Stimulated activated CD8-positive, alpha-beta memory T cell treated with anti-CD3 and anti-CD28 coated beads, Interleukin-12 subunit alpha, Interleukin-12 subunit beta, amount 100 ng/mL, for 24 hours (primary cell): Measurements from ENCODE around the gene SMYD3.
A peak's percentile ranks its signal among the peaks of the same experiment; 100 is the strongest.

Experiments
- DNase-seq: peaks from one replicate; pipeline ENCODE4 v3.0.0-alpha.2; 2020; ENCODE audit errors: extremely low read depth

SMYD3 gene

DNA sequence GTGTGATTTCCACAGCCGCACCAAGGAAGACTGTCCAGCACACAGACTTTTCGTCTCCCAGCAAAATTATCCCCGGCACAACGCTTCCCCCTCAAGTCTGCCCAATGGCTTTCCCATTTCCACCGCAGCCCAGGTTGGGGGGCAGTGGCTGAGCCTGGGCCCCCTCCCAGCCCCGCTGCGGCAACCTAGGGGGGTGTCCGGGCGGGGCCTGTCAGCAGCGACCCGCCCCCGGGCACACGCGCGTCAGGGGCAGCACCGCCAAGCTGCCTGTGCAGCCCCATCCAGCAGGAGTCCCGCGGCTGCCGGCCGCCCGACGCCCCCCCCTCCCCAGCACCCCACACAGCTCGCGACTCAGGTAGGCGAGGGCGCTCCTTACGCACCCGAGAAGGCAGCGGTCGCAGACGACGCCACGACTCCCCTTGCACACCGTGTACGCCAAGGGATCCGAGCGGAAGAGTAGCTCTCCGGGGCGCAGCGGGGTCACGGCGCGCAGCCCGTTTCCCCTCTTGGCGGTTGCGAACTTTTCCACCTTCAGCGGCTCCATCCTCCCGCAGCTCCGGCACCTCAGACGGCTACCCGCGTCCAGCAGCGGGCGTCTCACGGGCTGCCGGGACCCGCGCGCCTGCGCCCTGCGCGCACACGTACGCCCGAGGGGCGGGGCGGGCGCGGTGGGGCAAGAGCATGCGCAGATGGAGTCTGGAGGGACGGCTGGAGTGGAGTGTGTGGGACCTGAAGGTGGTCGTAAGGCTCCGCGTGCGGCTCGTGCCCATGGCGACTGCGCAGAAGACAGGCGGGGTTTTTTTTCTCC lies at the start of gene SMYD3:
Gene SMYD3 (minus strand): TSS at position 606 of the 808 bp plus-strand sequence.
- DNase-seq: peak; percentile 39

DNA sequence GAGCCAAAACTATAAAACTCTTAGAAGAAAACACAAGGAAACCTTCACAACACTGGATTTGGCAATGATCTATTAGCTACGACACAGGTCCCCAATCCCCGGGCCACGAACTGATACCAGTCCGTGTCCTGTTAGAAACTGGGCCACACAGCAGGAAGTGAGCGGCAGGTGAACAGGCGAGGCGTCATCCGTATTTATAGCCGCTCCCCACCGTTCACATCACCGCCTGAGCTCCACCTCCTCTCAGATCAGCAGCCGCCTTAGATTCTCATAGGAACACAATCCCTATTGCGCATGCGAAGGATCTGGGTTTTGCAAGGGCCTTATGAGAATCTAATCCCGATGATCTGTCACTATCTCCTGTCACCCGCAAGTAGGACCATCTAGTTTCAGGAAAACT lies 47.1 kb upstream of the SMYD3 start:
- DNase-seq: no peak

DNA sequence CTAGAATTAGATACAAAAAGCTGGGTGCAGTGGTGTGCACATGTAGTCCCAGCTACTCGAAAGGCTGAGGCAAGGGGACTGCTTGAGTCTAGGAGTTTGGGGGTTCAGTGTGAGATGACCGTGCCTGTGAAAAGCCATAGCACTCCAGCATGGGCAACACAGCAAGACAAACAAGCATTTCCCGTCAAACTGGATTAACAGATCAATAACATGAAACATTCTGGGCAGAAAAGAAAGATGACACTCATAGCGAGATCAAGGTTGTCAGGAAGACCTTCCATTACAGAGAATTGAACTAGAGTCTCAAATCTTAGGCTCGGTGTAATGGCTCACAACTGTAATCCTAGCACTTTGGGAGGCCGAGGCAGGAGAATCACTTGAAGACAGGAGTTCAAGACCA lies 45.0 kb upstream of the SMYD3 start:
- no peak for DNase-seq

DNA sequence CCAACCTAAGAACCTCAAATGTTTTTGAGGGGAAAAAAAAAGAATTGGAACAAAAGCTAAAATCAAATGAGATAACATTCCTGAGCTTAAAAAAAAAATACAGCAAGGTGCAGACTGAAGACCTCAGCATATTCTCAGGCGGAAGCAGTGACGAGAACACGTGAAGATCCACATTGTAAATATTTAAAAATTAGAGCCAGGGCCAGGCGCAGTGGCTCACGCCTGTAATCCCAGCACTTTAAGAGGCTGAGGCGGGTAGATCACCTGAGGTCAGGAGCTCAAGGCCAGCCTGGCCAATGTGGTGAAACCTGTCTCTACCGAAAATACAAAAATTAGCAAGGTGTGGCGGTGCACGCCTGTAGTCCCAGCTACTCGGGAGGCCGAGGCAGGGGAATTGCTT lies 43.3 kb upstream of the SMYD3 start:
- DNase-seq: no peak

DNA sequence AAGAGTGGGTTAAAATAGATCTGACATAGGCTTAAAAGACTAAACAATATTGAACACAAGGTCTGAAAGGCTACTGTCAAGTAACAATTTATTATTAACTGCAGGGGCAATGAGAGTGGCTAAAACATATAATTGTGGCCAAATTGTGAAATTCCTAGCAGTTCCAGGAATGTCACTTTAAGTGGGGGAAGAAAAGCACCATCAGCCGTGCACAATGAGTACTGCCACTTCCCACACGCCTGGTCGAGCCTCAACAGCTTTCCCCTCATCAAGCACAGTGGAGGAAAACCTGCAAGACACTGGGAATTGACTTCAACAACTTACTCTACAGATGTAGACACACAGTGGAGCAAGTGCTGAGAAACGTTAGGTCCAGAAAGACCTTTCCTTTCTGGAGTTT lies 42.6 kb upstream of the SMYD3 start:
- DNase-seq: no peak

DNA sequence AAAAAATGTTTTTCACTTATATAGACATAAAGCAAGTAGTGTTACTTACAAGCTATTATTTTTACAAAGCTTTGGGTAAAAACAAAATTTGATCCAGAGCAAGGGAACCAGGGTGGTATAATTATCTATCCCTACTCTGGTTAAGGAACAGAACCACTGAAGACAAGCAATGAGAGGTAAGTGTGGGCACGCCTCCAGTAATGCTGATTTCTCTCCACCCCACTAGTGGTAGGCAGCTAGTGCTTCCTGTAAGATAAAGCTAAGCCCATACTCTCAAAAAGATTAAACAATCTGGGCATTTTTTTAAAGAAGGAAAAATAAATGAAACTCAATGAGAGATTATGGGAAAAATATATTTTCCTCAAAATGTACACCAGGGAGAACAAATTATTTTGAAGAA lies 36.9 kb upstream of the SMYD3 start:
- no peak for DNase-seq

DNA sequence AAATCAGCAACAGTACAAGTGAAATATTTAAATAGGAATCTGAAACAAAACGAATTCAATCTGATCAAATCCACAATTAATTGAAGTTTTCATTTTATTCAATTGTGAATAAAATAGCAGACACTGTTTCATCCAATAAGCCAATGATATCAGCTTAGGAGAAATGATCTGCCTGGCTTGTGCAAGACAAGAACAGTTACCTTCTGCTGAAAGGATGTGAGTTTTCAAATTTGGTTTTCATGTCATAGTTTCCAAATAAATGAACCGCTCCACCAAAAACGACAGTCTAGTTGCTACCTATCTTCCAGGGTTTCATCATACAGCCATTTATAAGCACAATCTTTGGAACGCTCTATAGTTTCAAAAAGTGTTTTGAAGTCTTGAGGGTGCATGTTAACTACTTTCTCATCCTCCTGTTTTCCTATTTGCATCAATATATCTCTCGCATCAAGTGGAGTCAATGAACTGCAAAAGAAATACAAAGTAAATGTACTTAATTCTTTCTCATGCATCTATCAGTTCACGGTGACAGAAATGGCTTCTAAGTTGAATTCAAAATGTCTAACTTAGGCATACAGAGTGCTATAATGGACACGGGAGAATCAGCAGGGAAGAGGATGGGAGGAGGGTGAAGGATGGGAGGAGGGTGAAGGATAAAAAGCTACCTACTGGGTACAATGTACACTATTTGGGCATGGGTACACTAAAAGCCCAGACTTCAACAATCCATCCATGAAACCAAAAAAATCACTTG lies 33.8 kb upstream of the SMYD3 start:
- DNase-seq: no peak

DNA sequence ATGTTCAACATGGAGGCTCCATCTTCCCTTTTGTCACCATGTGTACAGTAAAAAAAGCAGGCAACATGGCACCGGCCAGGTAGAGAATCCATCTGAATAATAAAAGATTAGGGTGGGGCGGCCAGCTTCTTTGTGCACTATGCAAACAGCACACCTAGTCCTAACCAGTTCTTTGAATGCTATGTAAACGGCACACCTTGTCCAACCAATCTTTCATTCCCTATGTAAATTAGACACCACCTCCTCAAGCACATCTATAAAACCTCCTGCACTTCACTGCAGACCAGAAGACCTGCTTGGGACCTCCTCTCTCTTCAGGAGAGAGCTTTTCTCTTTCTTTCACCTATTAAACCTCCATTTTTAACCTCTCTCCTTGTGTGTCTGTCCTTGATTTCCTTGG lies 30.8 kb upstream of the SMYD3 start:
- no peak for DNase-seq

DNA sequence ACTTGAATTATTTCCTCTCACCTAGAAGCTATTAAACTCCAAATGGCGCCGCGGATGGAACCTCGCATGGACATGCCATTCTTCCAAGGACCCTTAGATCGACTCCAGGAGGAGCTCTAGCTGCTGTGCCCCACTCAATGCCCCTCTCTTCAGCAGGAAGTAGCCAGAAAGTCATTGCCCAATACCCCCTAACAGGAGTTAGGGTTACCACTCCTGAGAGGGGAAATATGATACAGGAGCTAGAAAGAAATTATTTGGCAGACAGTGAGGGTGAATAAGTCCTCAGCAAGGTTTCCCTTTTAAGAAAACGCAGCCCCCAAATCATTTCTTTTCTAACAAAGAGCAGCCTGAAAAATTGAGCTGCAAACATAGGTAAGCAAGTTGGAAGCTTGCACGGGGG lies 30.4 kb upstream of the SMYD3 start:
- DNase-seq: no peak

DNA sequence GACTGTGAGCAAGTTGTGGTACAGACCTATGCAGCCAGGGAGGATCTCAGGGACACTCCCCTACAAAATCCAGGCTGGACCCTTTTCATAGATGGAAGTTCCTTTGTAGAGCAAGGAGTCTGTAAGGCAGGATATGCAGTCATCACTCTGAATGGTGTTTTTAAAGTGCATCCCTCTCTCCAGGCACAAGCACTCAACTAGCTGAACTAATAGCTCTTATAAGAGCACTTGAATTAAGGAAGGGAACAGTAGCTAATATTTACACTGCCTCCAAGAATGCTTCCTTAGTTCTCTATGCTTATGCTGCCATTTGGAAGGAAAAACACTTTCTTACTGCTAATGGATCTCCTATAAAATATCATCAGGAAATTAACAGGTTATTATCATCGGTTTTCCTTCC lies 27.0 kb upstream of the SMYD3 start:
- no peak for DNase-seq

DNA sequence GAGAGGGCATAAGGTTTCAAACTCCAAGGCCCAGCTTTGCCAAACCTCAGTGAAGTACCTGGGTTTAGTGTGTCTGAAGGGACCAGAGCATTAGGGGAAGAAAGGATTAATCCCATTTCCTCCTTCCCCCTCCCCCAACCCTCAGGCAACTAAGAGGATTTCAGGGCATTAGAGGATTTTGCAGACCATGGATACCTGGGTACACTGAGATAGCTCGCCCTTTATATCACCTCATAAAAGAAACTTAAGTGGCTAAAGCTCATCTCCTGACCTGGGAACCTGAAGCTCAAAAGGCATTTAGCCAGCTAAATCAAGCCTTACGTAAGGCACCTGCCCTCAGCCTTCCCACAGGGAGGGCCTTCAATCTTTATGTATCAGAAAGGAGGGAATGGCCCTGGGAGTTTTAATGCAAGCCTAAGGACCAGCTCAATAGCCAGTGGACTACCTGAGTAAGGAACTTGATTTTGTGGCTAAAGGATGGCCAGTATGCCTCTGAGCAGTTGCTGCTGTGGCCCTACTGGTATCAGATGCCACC lies 26.4 kb upstream of the SMYD3 start:
- no peak for DNase-seq

DNA sequence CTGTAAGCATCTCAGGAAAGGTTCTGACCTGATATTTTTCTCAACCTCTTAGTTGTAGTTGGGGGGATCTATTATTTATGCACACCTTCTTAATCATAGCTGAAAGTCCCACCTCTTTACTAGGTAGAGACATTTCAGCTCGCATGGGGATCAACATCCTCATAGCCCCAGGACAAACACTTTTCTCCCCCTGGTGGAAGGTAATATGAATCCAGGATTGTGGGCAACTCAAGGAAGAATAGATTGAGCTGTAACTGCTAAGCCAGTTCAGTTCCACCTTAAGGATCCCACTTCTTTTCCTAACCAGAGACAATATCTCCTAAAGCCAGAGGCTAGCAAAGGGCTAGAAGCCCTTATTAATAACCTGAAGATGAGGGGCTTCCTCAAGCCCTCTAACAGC lies 25.4 kb upstream of the SMYD3 start:
- no peak for DNase-seq

DNA sequence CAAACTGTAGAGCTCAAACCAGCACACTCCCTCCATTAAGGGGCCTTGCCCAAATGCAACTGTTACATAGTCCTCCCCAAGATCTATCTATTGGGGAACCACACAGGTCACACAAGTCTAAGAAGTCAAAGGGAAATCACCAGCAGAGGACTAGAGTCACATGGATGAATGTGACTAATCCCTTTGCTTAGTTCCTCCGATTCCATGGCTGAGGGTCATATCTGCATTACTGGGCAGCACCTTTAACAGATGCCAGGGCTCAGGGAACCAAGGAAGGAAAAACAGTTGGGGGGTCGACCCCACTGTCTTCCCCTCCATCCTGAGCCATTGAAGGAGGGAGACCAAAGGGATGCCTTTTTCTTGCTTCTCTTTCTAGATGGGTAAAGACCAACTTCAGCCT lies 23.4 kb upstream of the SMYD3 start:
- DNase-seq: no peak

DNA sequence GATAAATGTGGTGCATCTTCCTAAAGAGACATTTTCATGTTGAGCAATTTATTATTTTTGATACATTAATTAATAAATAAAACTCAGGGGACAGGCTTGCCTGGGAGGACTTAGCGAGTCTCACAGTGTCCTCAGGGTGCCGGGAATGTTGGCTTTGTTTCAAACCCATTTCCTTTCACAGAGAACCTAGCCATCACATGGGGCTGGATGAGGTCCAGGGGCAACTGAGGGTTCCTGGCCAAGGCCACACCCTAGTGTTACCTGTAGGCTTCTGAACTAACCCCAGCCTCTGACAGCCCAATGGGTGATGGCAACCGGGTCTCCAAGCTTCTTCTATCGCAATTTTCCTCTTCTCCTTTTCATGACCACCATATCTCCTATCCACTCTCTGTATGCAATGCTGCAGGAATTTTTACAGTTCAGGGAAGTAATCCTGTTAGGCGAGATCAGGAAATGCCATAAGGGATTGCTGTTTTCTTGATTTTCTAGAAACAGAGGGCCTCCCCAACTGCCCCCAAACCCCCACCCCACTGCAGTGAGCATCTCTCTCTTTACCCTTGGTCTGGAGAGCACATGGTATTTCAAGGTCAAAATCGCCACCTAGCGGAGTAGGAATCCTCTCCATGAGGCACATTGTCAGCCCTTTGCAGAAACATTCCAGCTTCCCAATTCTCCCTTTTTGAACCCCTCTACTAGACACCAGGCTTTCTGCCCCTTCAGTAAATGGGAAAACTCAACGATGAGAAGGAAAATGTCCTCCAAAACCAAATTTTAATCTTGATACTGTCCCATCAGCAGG lies 22.1 kb upstream of the SMYD3 start:
- no peak for DNase-seq

DNA sequence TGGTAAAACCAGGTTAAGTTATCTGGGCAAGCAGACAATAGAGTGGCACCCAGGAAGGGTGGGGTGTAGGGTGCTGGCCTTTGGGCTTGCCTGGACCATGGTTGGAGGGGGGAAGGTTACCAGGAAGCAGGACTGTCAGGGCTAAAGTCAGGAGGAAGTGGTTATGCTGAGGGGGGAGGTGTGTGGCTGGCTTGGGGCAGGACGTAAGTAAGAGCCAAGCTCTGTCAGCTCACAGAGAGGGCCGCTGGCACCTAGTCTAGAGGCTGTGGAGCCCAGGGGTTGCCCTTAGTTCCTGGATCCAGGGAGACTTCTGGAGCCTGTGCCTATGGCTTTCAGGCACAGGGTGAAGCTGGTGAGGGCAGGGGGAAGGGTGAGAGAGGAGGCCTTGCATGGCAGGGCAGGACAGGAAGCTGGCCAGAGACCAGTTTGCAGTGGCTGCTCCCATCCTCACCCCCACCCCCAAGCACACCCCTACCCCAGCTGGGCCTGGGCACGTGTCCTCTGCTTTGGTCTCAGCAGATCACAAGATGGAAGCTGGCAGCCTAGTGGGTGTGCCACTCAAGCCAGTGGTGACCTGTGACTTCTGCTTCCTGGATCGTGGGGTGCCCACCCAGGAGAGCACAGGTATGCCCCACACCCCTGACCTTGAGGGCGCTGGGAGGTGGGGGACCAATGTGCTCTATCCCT lies 20.5 kb upstream of the SMYD3 start:
- DNase-seq: no peak

DNA sequence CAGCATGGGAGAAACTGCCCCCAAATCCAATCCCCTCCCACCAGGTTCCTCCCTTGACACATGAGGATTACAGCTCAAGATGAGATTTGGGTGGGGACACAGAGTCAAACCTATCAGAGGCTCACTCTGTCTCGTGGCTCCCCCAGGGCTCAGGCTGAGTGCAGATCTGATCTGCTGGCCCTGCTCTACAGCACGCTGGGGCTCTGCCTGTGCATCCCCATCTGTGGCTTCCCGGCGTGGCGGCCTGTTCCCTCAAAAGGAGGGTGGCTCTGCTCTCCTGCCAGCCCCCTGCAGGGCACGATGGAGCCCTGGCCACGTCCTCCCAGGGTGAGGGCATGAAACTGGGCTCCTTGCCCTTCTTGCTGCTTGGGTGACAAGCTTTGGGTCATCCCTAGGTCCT lies 19.8 kb upstream of the SMYD3 start:
- no peak for DNase-seq

DNA sequence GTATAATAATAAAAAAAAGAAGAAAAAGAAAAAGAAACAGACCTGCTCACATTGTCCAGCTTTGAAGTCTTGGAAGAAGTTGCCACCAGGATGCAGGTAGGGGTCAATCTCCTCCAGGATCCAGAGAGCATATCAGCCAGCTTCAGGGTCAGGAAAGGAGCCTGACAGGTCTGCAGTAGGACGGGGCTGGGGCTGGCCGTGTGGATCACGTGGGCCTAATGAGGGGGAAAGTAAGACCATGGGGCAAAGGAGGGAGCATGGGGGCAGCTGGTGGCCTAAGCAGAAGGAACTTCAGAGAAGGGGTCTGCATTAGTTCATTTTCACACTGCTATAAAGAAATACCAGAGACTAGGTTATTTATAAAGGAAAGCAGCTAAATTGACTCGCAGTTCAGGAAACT lies 19.3 kb upstream of the SMYD3 start:
- DNase-seq: no peak

DNA sequence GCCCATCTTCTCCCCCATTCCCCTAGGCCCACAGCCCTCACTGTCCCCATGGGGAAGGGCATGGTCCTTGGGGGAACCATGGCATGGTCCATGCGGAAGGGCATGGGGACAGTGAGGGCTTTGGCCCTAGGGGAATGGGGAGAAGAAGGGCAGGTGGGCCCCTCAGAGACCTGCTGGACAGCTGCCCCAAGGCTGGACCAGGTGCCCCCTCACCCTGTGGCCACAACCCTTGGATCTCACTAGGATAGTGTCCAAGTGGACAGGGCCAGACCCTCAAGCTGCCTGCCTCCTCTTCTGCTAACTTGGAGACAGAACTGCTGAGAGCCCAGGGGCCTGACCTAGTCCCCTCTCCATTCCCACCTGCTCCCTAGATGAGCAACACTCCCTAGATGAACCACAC lies 12.4 kb upstream of the SMYD3 start:
- no peak for DNase-seq

DNA sequence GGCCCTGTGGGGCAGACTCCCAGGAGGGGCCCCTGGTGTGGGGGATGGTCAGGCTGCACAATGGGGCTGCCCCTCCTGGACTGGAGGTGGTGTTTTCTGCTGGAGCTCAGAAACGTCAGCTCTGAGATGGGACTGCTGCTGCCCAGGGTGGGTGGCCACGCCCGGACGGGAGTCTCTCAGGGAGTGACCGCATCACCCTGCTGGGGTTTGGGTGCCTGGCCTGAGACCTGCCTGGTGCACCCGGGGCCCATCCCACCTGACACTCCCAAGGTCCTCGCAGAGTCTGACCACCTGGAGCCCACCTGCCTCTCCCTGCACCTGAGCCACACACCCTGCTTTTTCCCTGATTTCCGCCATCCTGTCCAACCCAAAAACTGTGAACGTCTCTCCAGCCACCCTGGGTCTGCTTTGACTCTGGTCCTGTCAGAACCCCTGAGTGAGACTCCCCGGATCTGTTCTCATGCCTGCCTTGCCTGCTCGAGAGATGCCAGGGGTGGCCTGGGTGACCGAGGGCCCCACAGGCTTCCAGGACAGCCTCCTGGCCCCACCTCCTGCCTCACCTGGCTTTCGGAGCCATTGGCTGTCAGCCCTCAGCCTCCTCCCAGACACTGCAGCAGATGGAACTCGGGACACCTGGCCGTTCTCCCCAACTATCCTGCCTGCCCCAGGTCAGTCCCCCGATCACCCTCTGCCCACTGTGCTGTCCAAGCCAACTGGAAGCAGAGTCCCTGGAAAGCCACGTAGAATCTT lies 11.6 kb upstream of the SMYD3 start:
- DNase-seq: no peak

DNA sequence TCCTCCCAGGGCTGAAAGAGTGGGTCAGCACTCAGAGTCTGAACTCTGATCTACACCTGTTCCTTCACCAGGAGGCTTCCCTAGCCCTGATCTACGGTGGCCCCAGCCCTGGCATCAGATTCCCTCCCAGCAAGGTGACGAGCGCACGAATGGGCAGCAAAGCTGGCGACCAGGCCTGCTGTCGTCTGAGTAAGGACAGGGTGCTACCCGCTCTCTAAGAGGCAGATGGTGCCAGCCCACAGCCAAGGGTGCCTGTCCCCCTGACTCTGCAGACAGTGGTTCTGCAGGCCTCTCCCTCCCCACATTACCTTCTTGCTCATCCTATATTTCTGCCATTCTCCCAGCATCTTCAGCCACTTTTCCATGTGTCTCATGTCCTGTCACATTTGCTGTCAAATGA lies 10.3 kb upstream of the SMYD3 start:
- DNase-seq: no peak

DNA sequence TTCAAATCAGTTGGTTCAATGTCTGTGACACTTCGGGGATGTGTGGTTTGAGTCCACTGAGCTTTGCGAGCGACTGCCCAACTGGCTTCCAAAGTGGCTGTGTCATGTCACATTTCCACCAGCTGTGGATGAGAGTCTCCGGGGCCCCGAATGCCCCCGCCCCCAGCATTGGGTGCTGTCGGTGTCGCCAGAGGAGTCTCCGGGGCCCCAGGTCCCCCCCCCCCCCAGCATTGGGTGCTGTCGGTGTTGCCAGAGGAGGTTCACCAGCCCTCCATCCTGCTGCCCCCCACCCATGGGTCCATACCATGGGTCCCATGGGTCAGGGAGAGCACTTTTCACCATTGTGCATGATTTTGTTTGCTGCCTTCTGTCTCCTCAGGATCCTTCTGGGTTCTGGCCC lies 9.0 kb upstream of the SMYD3 start:
- DNase-seq: no peak
